GM21786 (cell line): Measurements from ENCODE around the gene TSTD2.
"Not testable (repeated sequence)": the region's sequence is repeated elsewhere in the genome, so short reads cannot be mapped to it uniquely, and the experiment has no call there.

Experiments used
- ATAC-seq: cut with Tn5 transposase; IDR thresholded peaks from one replicate; pipeline ENCODE4 v1.9.1; 2021; ENCODE audit not compliant: unreplicated experiment

TSTD2 gene

DNA sequence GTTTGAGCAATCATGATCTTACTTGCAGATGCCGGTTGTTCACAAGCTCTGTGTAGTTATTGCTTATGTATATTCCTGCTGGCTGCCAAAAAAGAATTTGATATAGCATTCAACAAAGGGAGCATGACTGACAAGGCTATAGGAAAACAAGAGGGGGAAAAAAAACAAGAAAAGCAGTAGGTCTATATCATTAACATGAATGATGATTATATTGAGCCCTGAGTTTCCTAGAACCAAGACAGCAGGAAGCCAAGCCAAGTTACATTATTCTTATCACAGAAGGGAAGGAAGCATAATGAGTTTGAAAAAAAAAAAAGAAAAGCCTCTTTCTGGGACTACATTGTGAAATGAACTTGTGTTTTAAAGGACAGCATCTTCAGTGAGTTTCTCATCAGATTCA is 41.0 kb downstream of the TSTD2 start:
- ATAC-seq, result no peak

DNA sequence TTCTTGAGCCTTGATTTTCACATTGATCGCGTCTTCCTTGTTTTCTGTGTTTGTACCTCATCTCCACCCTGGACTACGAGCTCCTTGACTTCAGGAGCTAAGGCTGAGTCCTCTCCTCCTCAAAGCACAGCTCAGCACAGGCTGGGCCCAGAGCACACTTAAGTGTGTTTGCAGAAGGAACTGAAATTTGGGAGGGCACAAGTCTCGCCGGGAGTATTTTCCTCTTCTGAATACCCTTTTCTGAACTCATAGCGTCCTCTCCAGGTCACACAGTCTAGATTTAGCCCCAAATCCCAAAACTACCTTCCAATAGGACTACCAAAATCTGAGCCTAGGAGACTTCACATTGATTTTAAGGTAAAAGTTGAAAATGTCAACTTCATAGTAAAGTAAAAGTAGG is 41.6 kb downstream of the TSTD2 start:
- ATAC-seq, result no peak

DNA sequence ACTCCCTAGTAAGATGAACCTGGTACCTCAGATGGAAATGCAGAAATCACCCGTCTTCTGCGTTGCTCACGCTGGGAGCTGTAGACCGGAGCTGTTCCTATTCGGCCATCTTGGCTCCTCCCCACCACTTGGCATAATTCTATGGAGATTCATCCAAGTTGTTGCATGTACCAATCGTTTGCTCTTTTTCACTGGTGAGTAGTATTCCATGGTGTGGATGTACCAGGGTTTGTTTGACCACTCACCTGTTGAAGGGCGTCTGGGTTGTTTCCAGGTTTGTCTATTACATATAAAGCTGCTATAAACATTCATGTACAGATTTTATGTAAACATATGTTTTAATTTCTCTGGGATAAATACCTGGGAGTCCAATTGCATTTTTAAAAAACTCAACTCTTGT is 46.3 kb downstream of the TSTD2 start:
- ATAC-seq, result not testable (repeated sequence)

DNA sequence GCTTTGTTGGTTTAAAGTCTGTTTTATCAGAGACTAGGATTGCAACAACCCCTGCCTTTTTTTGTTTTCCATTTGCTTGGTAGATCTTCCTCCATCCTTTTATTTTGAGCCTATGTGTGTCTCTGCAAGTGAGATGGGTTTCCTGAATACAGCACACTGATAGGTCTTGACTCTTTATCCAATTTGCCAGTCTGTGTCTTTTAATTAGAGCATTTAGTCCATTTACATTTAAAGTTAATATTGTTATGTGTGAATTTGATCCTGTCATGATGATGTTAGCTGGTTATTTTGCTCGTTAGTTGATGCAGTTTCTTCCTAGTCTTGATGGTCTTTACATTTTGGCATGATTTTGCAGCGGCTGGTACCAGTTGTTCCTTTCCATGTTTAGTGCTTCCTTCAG is 48.4 kb downstream of the TSTD2 start:
- ATAC-seq, result not testable (repeated sequence)

DNA sequence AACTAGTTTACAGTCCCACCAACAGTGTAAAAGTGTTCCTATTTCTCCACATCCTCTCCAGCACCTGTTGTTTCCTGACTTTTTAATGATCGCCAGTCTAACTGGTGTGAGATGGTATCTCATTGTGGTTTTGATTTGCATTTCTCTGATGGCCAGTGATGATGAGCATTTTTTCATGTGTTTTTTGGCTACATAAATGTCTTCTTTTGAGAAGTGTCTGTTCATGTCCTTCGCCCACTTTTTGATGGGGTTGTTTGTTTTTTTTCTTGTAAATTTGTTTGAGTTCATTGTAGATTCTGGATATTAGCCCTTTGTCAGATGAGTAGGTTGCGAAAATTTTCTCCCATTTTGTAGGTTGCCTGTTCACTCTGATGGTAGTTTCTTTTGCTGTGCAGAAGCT is 51.6 kb downstream of the TSTD2 start:
- not testable (repeated sequence) for ATAC-seq

DNA sequence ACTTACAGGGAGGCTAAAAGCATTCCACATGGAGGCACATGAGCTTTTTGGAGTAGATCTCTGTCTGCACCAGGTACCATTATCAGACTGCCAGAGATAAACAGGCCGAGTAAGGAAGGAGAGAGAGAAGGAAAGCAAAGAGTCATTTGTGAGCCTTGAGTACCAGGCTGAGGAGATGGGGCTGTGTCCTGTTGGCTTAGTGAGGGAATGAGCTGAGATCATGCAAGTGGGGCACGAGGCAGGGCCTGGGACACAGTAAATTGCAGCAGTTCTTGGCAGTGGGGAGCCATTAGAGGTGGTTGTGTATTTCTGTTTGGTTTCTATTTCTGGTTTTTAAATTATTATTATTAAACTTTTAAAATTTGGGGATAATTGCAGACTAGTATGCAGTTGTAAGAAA is 53.3 kb downstream of the TSTD2 start:
- ATAC-seq, result no peak

DNA sequence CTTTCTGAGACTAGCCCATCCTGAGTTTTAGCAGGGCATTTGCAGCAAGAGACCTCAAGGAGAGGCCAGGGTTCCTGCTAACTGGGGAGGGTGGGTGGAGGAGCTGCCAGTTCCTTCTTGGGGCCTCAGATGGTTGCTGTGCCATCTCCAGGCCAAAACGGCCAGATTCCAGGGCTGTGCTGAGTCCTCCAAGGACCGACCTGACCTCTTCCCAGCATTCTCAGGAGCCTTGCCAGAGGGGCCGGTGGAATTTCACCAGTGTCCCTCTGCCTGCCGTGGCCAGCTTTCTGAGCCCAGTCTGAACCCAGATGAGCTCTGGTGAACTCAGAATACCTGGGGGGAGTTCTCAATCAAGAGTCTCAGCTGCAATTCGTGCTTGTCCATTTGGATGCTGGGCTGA is 54.3 kb downstream of the TSTD2 start:
- no peak for ATAC-seq

DNA sequence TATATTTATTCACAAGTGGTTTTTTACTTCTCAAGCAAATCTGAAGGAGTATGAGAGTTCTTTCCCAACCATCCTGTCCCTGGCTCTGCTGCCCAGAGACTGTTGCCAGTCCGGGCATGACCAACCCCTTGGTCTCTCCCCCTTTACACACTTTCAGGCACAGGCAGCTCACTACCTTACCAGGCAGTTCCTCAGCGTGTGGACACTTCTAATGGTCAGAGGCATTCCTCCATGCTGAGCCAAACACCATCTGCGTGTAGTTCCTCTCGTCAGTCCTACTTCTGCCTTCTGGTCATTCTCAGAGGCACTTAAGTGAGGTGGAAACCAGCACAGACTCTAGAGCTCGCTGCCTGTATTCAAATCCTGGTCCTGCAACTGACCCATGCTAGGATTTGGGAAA is 56.1 kb downstream of the TSTD2 start:
- ATAC-seq, result no peak

DNA sequence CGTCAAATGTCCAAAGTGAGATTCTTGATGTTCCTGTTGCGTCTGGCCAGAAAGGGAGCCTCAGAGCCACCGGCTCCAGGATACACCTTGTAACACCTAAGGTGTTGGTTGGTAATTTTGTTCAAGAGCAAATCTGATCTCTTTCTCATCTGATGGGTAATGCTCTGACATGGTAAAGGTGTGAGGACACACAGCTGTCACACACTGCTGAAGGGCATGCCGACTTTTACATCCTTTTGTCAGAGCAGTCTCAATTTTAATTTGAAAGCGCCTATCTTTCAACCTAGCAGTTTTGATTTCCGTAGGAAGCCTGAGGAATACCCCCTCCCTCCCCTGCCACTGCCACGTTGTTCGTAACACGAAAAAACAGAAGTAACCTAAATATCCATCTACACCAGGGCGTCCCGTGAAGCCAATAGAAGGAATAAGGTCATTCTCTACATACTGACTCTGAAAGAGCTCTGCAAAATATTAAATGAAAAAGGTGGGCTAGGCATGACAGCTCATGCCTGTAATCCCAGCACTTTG is 57.4 kb downstream of the TSTD2 start:
- no peak for ATAC-seq

DNA sequence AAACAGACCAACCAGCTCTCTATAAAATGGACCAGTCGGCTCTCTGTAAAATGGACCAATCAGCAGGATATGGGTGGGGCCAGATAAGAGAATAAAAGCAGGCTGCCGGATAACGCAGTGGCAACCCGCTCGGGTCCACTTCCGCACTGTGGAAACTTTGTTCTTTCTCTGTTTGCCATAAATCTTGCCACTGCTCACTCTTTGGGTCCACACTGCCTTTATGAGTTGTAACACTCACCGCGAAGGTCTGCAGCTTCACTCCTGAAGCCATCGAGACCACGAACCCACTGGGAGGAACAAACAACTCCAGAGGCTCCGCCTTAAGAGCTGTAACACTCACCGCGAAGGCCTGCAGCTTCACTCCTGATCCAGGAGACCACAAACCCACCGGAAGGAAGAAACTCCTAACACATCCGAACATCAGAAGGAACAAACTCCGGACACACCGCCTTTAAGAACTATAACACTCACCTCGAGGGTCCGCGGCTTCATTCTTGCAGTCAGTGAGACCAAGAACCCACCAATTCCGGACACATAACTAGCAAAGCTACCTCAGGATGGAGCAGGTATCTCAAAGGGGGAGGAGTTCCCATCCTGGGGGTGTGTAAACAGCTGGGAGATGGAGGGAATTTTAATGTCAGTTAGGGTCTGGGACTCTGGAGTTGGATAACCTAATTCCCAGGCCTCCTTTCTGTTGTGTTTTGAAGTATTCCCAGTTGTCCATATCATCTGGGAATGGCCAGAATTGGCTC is 58.1 kb downstream of the TSTD2 start:
- ATAC-seq, result not testable (repeated sequence)

DNA sequence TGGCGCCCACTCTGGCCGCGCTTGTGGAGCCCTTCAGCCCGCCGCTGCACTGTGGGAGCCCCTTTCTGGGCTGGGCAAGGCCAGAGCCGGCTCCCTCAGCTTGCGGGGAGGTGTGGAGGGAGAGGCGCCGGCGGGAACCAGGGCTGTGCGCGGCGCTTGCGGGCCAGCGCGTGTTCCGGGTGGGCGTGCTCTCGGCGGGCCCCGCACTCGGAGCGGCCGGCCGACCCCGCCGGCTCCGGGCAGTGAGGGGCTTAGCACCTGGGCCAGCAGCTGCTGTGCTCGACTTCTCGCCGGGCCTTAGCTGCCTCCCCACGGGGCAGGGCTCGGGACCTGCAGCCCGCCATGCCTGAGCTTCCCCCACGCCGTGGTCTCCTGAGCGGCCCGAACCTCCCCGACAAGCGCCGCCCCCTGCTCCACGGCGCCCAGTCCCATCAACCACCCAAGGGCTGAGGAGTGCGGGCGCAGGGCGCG is 59.0 kb downstream of the TSTD2 start:
- ATAC-seq, result not testable (repeated sequence)

DNA sequence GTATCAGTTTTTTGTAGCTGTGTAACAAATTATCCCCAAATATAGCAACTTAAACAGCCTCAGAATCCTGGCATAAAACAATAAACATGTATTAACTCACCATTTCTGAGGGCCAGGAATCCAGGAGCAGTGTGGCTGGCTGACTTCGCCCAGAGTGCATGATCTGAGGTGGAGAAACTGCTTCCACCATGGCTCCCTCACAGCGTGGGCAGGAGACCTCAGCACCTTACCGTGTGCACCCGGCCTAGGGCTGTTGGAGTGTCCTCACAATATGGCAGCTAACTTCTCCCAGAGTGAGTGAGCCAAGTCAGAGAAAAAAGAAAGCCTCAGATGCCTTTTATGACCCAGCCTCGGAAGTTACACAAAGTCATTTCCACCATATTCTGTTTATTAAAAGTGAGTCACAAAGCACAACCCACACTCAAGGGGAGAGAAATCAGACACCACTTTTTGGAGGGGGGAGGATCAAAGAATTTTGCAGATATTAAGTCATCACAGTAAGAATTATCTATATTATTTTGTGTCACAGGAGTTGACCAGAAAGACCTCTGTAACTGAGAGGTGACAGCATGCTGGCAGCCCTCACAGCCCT is 59.6 kb downstream of the TSTD2 start:
- ATAC-seq, result no peak

DNA sequence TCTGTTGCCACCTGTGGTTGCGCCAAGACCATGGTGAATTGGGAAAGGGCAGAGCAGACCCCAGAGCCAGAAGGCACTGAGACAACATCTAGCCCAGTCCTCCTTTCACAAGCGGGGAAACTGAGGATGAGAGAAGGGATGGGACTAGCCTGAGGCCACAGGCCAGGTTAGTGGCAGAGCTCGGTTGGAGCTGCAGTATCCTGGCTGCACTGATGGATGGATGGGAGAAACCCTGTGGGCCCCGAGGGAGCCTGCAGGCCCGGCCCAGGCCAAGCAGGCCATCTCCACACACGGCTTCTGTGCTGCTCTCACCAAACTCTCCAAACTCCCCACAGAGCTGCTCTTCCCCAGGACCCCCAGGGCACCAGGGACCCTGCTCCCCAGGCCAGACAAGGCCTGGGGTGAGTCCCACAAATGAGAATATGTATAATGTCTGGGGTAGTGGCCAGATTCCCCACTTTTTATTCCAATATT is 60.2 kb downstream of the TSTD2 start:
- no peak for ATAC-seq

DNA sequence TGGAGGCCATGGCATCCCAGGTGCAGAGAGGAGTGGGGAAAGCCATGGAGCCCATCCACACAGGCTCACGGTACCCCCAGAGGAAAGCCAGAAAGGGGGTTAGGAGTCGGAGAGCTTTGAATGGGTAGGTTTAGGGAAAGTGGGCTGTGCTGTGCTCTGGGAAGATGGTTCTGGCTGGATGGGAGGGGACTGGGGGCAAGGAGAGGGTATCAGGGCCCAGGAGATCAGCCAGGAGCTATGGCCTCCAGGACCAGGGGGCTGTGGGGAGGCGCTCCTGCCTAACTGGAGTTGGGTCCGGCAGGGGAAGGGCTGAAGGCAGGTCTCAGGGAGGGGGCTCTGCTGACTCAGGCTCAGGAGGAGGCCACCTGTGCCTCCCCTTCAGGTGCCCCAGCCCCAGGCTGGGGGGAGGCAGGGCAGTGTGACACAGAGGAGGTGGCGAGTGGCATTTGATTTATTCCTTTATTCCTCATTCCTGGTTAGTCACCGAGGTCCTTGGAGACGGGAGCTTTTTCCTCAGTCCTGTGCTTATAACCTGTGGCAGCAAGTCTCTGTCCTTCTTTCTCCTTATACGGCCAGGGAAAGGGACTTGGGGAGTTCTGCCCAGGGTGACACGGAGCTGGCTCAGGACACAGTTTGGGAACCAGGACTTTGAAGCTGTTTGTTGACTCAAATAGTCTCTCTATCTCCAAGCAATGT is 60.8 kb downstream of the TSTD2 start:
- no peak for ATAC-seq

DNA sequence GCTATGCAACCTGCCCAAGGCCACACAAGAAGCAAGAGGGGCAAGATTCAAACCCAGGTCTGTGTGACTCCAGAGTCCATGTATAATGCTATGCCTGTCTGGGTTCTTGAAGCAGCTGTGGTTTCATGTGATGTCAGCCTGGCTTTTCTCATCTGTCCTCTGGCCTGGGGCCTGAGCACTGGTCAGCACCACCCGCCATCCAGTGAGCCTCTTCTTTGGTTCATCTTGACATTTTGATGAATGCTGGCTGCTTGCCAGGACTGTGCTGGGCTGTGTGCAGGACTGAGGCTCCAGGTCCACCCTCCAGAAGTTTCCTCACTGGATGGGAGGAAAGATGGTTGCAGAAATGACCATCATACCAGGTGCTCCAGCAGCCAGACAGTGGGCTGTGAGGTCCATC is 61.5 kb downstream of the TSTD2 start:
- ATAC-seq, result no peak

DNA sequence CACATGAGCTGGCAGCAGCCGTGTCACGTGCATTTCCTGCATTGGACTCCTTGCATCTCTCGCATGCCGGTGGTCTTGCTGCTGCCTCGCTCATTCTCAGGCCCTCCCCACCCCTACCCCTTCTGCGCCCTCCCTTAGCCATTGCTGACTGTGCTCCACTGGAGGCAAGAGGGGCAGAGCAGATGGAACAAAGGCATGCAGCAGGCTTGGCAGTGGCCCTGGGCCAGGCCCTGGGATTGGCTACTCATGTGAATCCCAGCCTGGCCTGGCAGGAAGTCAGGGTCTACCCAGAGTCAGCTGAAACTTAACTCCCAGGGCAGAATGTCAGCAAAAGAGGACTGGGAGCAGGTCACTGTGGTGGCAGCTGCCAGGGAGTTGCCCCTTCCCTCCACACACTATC is 62.3 kb downstream of the TSTD2 start:
- no peak for ATAC-seq

DNA sequence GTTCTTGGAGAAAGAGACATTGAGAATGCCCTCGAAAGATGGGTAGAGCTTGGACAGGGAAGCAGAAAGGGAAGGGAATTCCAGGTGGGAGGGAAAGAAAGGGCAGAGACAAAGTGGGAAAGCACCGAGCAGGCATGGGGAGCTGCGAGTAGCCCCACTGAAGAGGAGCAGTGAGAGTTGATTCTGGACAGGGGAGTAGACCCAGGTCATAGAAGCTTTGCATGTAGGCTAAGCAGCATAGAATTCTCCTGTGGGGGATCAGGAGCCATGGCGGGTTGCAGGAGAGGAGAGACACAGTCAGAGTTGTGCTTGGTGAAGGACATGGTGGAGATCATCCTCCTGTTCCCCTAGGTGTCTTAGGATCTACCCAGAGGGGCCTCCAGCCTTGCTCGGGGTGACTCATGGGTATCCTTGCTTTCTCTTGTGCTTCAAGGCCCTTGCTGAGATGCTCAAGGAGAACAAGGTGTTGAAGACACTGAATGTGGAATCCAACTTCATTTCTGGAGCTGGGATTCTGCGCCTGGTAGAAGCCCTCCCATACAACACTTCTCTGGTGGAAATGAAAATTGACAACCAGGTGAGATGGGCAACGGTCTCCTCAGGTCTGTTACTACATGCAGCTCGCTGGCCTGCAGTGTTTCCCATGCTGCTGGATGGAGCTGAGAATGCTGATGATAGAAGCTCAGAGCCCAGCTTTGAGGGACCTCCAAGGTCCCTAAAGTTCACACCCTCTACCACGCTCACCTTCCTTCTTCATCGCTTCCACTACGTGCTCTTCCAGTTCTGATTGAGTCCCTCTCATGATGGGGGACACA is 64.5 kb downstream of the TSTD2 start:
- no peak for ATAC-seq

DNA sequence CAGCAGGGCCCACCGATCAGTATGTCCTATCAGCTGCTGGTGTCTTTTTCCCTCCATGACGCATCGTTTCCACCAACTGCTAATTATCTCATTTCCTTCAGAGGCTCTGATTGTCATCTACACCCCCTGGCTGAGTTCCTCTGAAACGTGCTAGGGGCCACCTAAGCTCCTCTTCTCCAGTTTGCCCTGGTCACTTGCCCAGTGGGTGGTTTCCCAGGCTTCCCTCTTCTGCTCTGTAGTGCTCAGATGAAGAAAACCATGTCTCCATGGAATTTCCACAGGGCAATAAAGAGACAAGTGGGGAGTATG is 65.3 kb downstream of the TSTD2 start:
- no peak for ATAC-seq

DNA sequence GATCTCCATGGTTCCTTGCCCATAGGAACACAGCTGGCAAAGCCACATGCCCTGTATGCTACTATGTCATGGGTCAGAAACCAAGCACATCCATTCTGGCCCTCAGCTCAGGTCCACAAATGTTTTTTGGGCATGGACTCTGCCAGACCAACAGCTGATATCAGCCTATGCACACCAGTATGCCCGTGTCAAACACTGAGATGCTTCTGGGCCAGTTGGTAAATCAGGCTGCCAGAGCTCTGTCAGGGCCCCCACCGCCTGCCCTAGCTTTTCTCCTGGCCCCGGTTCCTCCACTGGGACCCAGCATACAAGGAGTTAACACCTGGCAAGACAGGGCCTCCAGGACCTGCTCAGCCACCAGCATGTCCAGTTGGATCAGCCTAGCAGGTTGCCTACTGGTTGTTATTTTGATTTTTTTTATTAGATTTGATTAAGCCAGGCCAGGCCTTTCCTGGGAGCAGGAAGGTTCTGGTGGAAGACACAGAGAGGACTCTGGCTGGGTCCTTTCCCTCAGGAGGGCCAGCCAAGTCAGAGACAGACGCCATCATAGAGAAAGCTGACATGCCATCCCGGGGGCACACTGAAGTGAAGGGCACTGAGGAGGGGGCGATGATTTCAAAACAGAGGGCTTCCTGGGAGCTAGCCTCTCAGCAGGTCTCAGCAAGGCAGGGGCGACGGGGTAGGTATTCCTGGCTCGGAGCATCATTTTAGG is 65.8 kb downstream of the TSTD2 start:
- no peak for ATAC-seq

DNA sequence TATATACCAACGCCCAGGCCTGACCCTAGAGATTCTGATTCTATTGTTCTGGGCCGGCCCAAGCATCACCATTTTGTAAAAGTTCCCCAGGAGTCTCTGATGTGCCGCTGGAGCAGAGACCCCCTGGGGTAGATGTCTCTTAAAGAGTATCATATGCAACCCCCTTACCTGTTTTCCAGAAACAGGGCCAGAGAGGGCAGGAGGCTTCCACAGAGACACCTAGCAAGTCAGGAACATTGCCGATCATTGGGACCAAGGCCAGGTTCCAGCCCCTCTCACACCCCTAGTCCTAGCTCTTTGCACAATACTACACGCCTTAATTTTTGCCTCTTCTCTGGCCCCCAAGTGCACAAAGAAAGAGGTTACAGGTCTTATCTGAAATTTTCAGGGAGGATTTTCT is 67.9 kb downstream of the TSTD2 start:
- no peak for ATAC-seq
